Peyer's patch (tissue), 4 donors: ENCODE results near the gene GPC5.

Experiments used
- CTCF ChIP-seq, 6 experiments: fragments of 450-650 bp in 4 of 6; fragments of 200-600 bp in 2 of 6; sonication (generic) in 1 of 6; IDR thresholded peaks; one replicate each; pipeline ENCODE4 v1.5.1; 2017 to 2019; ENCODE audit warnings: antibody characterized with exemption in 6 of 6, mild to moderate bottlenecking in 3 of 6, moderate library complexity in 1 of 6
- POLR2A ChIP-seq, 2 donors: fragments of 450-650 bp; IDR thresholded peaks; one replicate each; pipeline ENCODE4 v1.5.1; 2017; ENCODE audit warnings: antibody characterized with exemption in 2 of 2, mild to moderate bottlenecking in 2 of 2, moderate library complexity in 2 of 2

- TF ChIP-seq CTCF (IDR thresholded peaks at IDR 0.05): no peak
- TF ChIP-seq POLR2A (IDR thresholded peaks at IDR 0.05): no peak
These were observed 535.9 kb downstream of the GPC5 start for GRCh38 chr13:91934354-91934753.
